Activated CD4-positive, alpha-beta T cell treated with anti-CD3 and anti-CD28 coated beads for 1 hour (primary cell): ENCODE data around the gene OSBP2.
"Not testable (repeated sequence)": the region's sequence is repeated elsewhere in the genome, so short reads cannot be mapped to it uniquely, and the experiment has no call there.

Source experiments
- DNase-seq: peaks from one replicate; pipeline ENCODE4 v3.0.0-alpha.2; 2020

OSBP2 gene

GRCh38 chr22:30773919-30774318 is 79.2 kb downstream of the OSBP2 start:
- no peak for DNase-seq

- no peak for DNase-seq
These were observed 79.9 kb downstream of the OSBP2 start for GRCh38 chr22:30774566-30774965.

- no peak for DNase-seq
These were observed 81.8 kb downstream of the OSBP2 start for GRCh38 chr22:30776476-30776875.

- not testable (repeated sequence) for DNase-seq
These were observed 82.5 kb downstream of the OSBP2 start for GRCh38 chr22:30777146-30777545.

- DNase-seq: no peak
These were observed 82.9 kb downstream of the OSBP2 start for GRCh38 chr22:30777587-30777986.

GRCh38 chr22:30778261-30778660 is 83.6 kb downstream of the OSBP2 start:
- DNase-seq: no peak

- DNase-seq: no peak
These were observed 85.4 kb downstream of the OSBP2 start for GRCh38 chr22:30780026-30780425.

- no peak for DNase-seq
These were observed 86.7 kb downstream of the OSBP2 start for GRCh38 chr22:30781271-30781875.

GRCh38 chr22:30782613-30783012 is 87.9 kb downstream of the OSBP2 start:
- no peak for DNase-seq

GRCh38 chr22:30783021-30783420 is 88.3 kb downstream of the OSBP2 start:
- DNase-seq: no peak

GRCh38 chr22:30785527-30785926 is 90.9 kb downstream of the OSBP2 start:
- DNase-seq: no peak

- no peak for DNase-seq
These were observed 95.7 kb downstream of the OSBP2 start for GRCh38 chr22:30790366-30790765.

GRCh38 chr22:30792456-30792855 is 97.8 kb downstream of the OSBP2 start:
- DNase-seq: no peak

GRCh38 chr22:30795118-30795517 is 100.4 kb downstream of the OSBP2 start:
- no peak for DNase-seq

- no peak for DNase-seq
These were observed 107.0 kb downstream of the OSBP2 start for GRCh38 chr22:30801695-30802094.

GRCh38 chr22:30802202-30803166 is 107.8 kb downstream of the OSBP2 start:
- DNase-seq: peak; percentile 38

- DNase-seq: no peak
These were observed 109.0 kb downstream of the OSBP2 start for GRCh38 chr22:30803679-30804078.

GRCh38 chr22:30804626-30805025 is 110.0 kb downstream of the OSBP2 start:
- DNase-seq: no peak

GRCh38 chr22:30806391-30806861 is 111.8 kb downstream of the OSBP2 start:
- DNase-seq: no peak

- no peak for DNase-seq
These were observed 114.4 kb downstream of the OSBP2 start for GRCh38 chr22:30809086-30809485.

- no peak for DNase-seq
These were observed 115.4 kb downstream of the OSBP2 start for GRCh38 chr22:30810105-30810504.

GRCh38 chr22:30813936-30814335 is 119.3 kb downstream of the OSBP2 start:
- no peak for DNase-seq

GRCh38 chr22:30816413-30816812 is 121.7 kb downstream of the OSBP2 start:
- no peak for DNase-seq

GRCh38 chr22:30821381-30821780 is 126.7 kb downstream of the OSBP2 start:
- DNase-seq: no peak
